Gastrocnemius medialis (tissue), 4 donors: ENCODE measurements around the gene CCDC187. TPM values are rescaled to one million over a fixed set of nuclear protein-coding genes. Genes with fewer than 3 reads are reported as not detected.

ENCODE experiments used
- ATAC-seq, 2 donors: fragments of 150-250 bp; one replicate each; pipeline ENCODE4 v1.9.1; 2016
- DNase-seq, 2 donors: peaks; one replicate each; pipeline ENCODE4 v3.0.0-alpha.2; 2019
- H3K27ac ChIP-seq, 4 donors: fragments of 200-600 bp; sonication (generic); 1 replicate in 1 of 4; 2 replicates in 3 of 4; pipeline ENCODE4 v1.5.1; 2016 to 2018; ENCODE audit warnings: mild to moderate bottlenecking in 2 of 4, moderate library complexity in 1 of 4
- H3K27me3 ChIP-seq, 3 donors: fragments of 200-600 bp; sonication (generic) in 2 of 3; 1 replicate in 1 of 3; 2 replicates in 2 of 3; pipeline versions ENCODE4 v1.5.1 to v1.6.0; 2016 to 2019; ENCODE audit warnings: mild to moderate bottlenecking in 1 of 3, moderate library complexity in 1 of 3
- H3K36me3 ChIP-seq, 2 donors: fragments of 200-600 bp; sonication (generic) in 1 of 2; one replicate each; pipeline ENCODE4 v1.5.1; 2017 to 2018
- H3K4me1 ChIP-seq, 2 donors: fragments of 200-600 bp; sonication (generic) in 1 of 2; one replicate each; pipeline ENCODE4 v1.5.1; 2016 to 2017; ENCODE audit warnings: mild to moderate bottlenecking in 2 of 2
- H3K4me3 ChIP-seq, 4 donors: fragments of 200-600 bp; sonication (generic) in 3 of 4; 1 replicate in 1 of 4; 2 replicates in 3 of 4; pipeline ENCODE4 v1.5.1; 2016 to 2019; ENCODE audit warnings: mild to moderate bottlenecking in 2 of 4
- H3K9me3 ChIP-seq, 3 donors: fragments of 200-600 bp; sonication (generic) in 2 of 3; 1 replicate in 1 of 3; 2 replicates in 2 of 3; pipeline ENCODE4 v1.5.1; 2016 to 2019
- POLR2A ChIP-seq, 2 donors: fragments of 450-650 bp; IDR thresholded peaks; one replicate each; pipeline ENCODE4 v1.6.1; 2017; ENCODE audit warnings: antibody characterized with exemption in 2 of 2, mild to moderate bottlenecking in 2 of 2, moderate library complexity in 2 of 2
- in situ Hi-C, 4 donors: fragments of 200-750 bp; cut with MboI; loops; one replicate each; pipeline versions ENCODE4 v1.15.0 to v1.8.0; 2017; ENCODE audit warnings: low sequenced_read_pairs in 4 of 4
- intact Hi-C: fragments of 100-400 bp; cut with DNase I; formaldehyde crosslinking; loops from one replicate; pipeline ENCODE4 v1.15.1; 2023; ENCODE audit warnings: low total_unique reads
- total RNA-seq, 4 donors: library from RNA; depleted of rRNA; stranded (reverse); fragments of >200 nt; gene quantifications; one replicate each; pipeline versions ENCODE4 v1.1.0 to v1.2.3, GENCODE V29; 2016
- TF ChIP-seq, protein P1 (sequence below), 5 experiments: fragments of 450-650 bp in 3 of 5; fragments of 200-600 bp in 2 of 5; sonication (generic) in 2 of 5; IDR thresholded peaks in 4 of 5; conservative IDR thresholded peaks in 1 of 5; 1 replicate in 4 of 5; 2 replicates in 1 of 5; pipeline ENCODE4 v1.5.1; 2016 to 2019; ENCODE audit warnings: antibody characterized with exemption in 5 of 5, mild to moderate bottlenecking in 3 of 5, moderate library complexity in 3 of 5

CCDC187 gene
- total RNA-seq, 4 donors from 2014 or later, result not detected

DNA sequence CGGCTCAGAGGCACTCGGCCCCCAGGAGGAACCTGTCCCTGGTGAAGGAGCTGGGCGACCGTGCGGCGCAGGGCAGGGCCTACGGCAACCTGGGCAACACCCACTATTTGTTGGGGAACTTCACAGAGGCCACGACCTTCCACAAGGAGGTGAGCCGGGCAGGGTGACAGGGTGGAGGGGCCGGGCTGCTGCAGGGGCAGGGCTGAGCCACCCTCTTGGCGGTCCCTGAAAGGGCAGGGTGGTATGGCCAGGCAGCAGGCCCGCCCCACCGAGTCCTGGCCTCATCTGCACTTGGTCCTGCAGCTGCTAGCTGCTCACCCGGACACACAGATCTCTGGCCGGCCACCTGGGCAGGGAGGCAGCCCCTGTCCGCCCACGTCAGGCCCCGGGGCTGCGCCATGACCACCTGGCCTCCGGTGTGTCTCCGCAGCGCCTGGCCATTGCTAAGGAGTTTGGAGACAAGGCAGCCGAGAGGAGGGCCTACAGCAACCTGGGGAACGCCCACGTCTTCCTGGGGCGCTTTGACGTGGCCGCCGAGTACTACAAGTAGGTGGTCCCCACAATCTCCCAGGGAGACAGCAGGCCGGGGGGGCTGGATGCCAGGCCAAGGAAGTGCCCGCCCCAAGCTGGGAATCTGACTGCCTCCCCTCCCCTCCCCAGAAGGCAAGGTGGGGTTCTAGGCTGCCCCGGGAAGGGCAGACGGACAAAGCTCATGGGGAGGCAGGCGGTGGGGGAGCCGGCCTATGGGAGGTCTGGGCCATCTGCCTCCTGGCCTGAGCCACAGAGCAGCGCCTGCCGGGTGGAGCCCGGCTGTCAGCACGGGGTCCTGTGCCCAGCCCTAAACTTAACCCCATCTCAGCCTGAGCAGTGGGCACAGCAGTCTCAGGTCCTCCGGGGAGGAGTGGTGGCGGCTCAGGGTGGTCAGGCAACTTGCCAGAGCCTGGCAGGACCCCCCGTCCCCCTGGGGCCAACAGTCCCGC is 33.8 kb upstream of the CCDC187 start:
- intact Hi-C loops, result no loop called here
- no peak for DNase-seq

DNA sequence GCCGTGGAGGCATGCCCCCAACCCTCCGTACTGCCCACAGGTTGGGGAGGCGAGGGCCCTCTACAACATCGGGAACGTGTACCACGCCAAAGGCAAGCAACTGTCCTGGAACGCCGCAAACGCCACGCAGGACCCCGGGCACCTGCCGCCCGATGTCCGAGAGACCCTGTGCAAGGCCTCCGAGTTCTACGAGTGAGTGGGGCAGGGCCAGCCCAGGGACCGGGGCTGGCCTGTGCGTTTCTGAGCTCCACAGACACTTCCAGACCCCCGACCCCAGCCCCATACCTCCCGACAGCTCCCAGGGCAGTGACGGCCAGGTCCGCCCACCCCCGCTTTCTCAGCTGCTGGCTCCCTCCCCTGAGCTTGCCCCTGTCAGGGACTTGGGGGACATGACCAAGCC is 33.0 kb upstream of the CCDC187 start:
- no peaks in the 10 kb centered on the region for H3K36me3 ChIP-seq
- DNase-seq (no peak), ATAC-seq (no peak)
- H3K27ac ChIP-seq, result no peak overlapping the region
- TF ChIP-seq POLR2A (IDR thresholded peaks at IDR 0.05), result no peak
- TF ChIP-seq, protein P1, sequence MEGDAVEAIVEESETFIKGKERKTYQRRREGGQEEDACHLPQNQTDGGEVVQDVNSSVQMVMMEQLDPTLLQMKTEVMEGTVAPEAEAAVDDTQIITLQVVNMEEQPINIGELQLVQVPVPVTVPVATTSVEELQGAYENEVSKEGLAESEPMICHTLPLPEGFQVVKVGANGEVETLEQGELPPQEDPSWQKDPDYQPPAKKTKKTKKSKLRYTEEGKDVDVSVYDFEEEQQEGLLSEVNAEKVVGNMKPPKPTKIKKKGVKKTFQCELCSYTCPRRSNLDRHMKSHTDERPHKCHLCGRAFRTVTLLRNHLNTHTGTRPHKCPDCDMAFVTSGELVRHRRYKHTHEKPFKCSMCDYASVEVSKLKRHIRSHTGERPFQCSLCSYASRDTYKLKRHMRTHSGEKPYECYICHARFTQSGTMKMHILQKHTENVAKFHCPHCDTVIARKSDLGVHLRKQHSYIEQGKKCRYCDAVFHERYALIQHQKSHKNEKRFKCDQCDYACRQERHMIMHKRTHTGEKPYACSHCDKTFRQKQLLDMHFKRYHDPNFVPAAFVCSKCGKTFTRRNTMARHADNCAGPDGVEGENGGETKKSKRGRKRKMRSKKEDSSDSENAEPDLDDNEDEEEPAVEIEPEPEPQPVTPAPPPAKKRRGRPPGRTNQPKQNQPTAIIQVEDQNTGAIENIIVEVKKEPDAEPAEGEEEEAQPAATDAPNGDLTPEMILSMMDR (IDR thresholded peaks at IDR 0.05 in 4 of 5, conservative IDR thresholded peaks at IDR 0.05 in 1 of 5), result no peak
- in situ Hi-C loops (no loop called here), intact Hi-C loops (no loop called here)
- H3K4me3 ChIP-seq, result no peak overlapping the region
- peaks cover 0 to 5% (median 0%) of the 10 kb centered on the region in 3 donors for H3K27me3 ChIP-seq
- H3K9me3 ChIP-seq, result no peaks in the 10 kb centered on the region
- no peaks in the 10 kb centered on the region for H3K4me1 ChIP-seq

More for the DNA sequence above, 33.8 kb upstream of the CCDC187 start:
- Histone ChIP-seq H3K4me1 (peaks cover 0 to 5% of the 10 kb centered on the region in 2 donors), H3K36me3 (no peaks in the 10 kb centered on the region), H3K27me3 (peaks cover 0 to 13% (median 5%) of the 10 kb centered on the region in 3 donors), H3K27ac (no peak overlapping the region), H3K9me3 (no peaks in the 10 kb centered on the region), H3K4me3 (no peak overlapping the region)
- in situ Hi-C loops, result no loop called here
- TF ChIP-seq, protein P1 (IDR thresholded peaks at IDR 0.05 in 4 of 5, conservative IDR thresholded peaks at IDR 0.05 in 1 of 5), result no peak
- no peak for TF ChIP-seq POLR2A (IDR thresholded peaks at IDR 0.05)
- ATAC-seq, result no peak

DNA sequence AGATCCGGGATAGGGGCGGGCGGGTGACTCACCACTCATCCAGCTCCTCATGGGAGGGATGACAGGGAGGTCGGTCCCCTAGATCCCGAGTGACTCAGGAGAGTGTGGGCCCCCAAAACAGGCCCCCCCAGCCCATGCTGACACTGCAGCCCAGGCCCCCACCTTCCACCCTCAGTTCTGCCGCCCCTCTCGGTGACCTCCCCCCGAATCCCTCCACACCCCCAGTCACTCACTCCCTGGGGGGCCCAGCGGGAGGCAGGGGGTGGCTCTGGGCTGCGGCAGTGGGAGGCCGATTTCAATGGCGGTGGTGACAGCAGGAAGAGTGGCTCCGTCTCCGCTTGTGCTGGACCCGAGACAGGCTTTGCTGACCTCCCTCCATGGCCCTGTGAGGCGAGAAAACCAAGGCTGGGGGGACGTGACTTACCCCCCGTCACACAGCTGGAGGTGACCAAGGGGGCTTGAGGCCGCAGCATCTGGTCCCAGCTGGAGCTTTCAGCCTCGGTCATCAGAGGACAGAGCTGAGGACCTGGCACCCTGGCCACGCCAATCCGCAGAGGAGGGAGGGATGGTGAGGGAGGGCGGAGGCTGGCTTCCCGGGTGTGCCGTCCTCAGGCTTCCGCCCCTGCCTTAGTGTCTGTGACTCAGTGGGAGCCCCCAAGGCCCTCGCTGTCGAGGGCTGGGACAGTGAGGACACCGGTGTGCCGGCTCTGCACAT is 32.4 kb upstream of the CCDC187 start:
- H3K4me1 ChIP-seq, result no peaks in the 10 kb centered on the region
- no peaks in the 10 kb centered on the region for H3K9me3 ChIP-seq
- DNase-seq (no peak), ATAC-seq (no peak)
- no peak overlapping the region for H3K27ac ChIP-seq
- H3K4me3 ChIP-seq, result no peak overlapping the region
- H3K36me3 ChIP-seq, result no peaks in the 10 kb centered on the region
- intact Hi-C loops (no loop called here), in situ Hi-C loops (no loop called here)
- H3K27me3 ChIP-seq, result no peaks in the 10 kb centered on the region
- TF ChIP-seq, protein P1 (IDR thresholded peaks at IDR 0.05 in 4 of 5, conservative IDR thresholded peaks at IDR 0.05 in 1 of 5), result no peak
- no peak for TF ChIP-seq POLR2A (IDR thresholded peaks at IDR 0.05)

DNA sequence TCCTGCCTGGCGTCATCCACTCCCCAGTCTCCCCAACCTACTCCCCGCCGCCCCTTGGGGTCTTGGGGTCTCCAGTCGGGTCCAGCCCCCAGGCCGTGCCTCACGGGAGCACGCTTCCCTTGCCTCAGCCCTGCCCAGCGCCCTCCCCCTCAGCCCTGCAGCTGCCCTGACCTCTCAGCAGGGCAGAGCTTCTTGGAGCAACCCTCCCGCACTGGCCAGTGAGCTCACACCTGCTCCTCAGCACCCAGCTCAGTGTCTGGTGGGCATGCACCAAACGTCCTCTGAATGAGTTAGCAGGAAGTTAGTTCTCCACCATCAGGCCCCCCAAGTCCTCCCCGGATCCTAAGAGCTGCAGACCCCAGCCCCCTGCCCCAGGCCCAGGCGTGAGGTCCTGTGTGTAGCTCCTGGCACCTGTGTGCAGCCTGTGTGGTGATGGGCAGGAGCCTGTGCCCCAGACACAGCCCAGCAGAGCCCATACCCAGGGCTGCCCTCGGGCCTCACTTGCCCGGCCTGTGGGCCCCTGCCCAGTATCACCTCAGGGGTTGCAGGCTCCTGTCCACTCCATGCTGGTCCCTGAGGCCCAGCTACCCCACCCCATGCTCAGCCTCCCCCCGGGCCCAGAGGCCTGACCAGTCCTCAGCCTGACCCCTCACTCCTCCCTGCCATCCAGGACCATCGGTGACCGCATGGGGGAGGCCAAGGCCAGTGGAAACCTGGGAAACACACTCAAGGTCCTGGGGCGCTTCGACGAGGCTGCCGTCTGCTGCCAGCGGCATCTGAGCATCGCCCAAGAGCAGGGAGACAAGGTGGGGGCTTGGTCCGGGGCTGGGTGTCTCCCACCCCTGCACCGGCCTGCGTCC is 31.6 kb upstream of the CCDC187 start:
- Histone ChIP-seq H3K9me3 (no peaks in the 10 kb centered on the region), H3K27me3 (no peaks in the 10 kb centered on the region), H3K36me3 (no peaks in the 10 kb centered on the region), H3K4me3 (no peak overlapping the region), H3K27ac (no peak overlapping the region), H3K4me1 (no peaks in the 10 kb centered on the region)
- in situ Hi-C loops (no loop called here), intact Hi-C loops (no loop called here)
- DNase-seq (no peak), ATAC-seq (no peak)
- TF ChIP-seq POLR2A (IDR thresholded peaks at IDR 0.05), result no peak
- TF ChIP-seq, protein P1 (IDR thresholded peaks at IDR 0.05 in 4 of 5, conservative IDR thresholded peaks at IDR 0.05 in 1 of 5), result no peak
